GM04503 (cell line): ENCODE data around the gene CREB3L2.
A peak's percentile ranks its signal among the peaks of the same experiment; 100 is the strongest.

Experiments used
- DNase-seq: peaks from one replicate; pipeline ENCODE4 v3.0.0-alpha.2; 2012; ENCODE audit warnings: low read depth

Gene CREB3L2

GRCh38 chr7:137898839-137899721 lies 102.8 kb downstream of the CREB3L2 start:
- DNase-seq = no peak

GRCh38 chr7:137895301-137896221 lies 106.3 kb downstream of the CREB3L2 start:
- no peak for DNase-seq

GRCh38 chr7:137893143-137893742 lies 108.6 kb downstream of the CREB3L2 start:
- DNase-seq = no peak

DNA sequence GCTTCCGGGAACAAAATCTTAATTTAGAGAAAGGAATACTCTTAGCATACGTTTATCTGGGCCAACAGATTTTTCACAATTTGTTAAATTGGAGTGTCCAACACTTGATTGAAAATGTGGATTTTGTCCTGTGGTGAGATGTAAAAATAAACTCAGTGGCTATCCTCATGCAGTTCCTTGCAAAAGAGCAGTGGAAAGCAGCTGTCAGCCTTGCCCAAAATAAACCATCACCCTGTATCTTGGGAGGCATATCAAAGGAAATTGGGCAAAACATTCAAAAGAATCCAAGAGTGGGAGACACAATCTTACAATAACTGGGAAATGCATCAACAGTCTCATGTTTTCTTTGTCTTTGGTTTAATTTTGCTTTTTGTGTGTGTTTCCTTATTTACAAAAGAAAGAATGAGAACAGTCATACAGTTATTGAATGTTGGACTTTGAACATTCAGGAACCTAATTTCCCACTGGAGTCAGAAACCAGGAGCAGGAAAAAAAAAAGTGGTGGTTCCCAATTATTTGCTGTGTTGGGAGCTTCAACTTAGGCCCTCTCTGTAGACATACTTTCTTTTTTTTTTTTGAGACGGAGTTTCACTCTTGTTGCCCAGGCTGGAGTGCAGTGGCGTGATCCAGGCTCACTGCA lies 110.8 kb downstream of the CREB3L2 start:
- no peak for DNase-seq

- DNase-seq = no peak
These were observed 111.4 kb downstream of the CREB3L2 start for GRCh38 chr7:137890449-137890921.

DNA sequence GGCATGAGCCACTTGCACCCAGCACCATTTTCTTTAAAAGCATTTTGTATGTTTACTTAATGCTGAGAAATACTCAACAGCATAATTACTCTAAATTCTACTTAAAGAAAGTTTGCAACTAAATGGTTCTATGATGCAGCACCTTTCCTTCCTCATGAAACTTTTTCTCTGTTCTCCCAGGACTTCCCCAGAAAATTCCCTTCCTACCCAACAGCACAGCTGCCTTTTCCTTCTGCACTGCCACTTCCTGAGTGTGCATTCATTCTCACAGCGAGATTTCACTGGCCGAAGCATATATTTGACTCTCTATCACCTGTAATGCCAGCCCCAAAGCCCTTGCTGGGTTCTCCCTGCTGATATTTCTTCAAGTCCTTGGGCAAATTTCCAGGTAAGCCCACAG lies 113.6 kb downstream of the CREB3L2 start:
- DNase-seq = no peak

GRCh38 chr7:137886746-137887145 lies 115.1 kb downstream of the CREB3L2 start:
- DNase-seq = no peak

- DNase-seq = no peak
These were observed 115.6 kb downstream of the CREB3L2 start for GRCh38 chr7:137886281-137886680.

- no peak for DNase-seq
These were observed 116.2 kb downstream of the CREB3L2 start for GRCh38 chr7:137885678-137886077.

DNA sequence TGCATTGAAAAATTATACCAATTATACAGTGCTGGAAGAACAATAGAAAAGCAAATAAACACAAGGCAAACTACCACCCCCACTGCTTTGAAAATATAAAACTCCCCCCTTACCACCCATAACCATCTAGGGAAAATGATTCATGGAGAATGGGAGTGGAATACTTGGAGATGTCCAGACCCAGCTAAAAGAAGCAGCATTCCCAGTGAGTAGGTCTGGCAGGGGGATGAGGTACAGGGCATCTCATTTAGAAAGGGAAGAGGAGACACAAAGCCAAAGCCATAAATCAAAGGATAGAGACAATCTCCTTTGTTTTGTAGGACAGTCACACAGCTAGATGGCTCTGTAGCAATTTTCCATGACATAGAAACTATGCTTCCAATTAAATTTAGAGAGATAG lies 119.1 kb downstream of the CREB3L2 start:
- DNase-seq = no peak

- peak; percentile 99 for DNase-seq
These were observed 119.6 kb downstream of the CREB3L2 start for GRCh38 chr7:137882261-137882668.

GRCh38 chr7:137881607-137882260 lies 120.2 kb downstream of the CREB3L2 start:
- no peak for DNase-seq

DNA sequence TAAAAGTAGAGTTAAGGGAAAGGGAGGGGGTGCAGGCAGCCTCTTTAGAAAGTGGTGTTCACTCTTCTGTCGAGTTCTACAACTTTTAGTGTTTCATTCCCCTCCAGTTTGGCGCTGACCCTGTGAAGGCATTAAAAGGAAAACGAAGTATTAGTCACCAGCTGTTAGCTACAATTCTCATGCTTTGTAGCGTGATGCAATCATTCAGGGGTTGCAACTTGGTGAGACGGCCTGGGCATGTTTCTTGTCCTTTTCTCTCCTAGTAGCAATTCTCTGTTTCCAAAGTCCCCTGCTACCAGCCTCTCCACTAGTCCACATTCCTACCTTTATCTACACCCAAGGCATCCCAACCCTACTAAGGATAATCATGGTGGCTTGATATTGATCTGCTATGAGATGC lies 121.5 kb downstream of the CREB3L2 start:
- peak; percentile 84 for DNase-seq

DNA sequence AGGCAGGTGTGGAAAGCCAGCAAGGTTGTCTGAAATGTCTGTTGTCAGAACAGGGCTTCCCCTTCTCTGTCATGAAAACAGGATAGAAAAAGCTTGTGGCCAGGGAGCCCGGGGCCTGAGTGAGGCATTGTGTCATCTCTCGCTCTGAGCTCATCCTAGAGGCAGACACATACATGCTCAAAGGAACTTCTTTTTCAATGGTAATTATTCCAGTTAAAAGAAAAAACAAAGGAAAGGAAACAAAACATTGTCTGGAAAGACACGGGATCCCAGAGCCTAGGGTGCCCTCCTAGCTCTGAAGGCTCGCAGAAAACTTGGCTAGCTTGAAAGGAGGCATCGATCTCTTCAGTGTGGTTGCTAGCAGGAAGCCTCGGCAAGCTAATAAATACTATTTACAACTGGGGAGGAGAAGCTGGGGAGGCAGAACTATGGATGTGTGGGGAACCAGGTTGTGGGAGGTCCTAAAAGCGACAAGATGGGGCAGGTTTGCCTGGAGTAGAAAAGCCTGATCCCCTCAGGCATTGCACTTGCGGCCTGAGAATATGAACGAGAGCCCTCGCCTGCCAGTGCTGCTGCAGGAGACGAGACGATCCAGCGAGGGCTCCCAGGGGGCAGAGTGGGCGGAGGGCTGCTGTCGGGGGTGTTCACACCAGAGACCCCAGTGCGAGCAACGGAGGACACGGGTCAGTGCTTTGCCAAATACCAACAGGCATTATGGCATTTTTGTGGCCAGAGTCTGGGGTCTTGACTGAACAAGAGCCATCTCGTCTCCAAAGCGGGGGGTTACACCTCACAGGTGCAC lies 122.3 kb downstream of the CREB3L2 start:
- DNase-seq = no peak

DNA sequence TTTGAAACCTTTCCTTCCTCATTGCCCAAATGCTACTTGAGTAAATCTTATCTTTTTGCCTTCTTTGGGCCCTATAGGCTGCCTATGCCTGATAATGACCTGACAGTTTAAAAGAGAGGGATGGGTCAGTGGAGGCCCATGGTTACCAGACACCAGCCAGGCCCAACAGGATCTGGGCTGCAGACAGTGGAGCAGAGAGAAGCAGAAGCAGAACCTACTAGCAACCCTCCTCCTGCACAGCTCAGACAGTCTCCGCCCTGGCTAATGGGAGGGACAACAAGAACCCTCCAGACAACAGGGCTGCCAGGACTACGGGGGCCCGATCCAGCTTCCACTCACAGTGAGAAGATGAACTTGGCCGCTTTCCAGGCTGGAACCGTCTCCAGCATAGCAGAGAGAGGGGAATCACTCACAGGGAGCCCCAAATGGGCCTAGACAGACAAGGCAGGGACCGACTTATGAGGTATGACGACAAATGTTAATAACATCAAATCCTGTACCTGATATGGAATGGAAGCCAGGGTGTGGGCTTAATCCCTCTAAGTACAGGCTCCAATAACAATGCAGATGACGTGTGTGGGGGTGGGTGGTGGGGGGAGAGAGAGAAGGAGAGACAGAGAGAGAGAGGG lies 123.4 kb downstream of the CREB3L2 start:
- DNase-seq = no peak

GRCh38 chr7:137877027-137877675 lies 124.7 kb downstream of the CREB3L2 start:
- DNase-seq = no peak

GRCh38 chr7:137875746-137876145 lies 126.1 kb downstream of the CREB3L2 start:
- DNase-seq = no peak

DNA sequence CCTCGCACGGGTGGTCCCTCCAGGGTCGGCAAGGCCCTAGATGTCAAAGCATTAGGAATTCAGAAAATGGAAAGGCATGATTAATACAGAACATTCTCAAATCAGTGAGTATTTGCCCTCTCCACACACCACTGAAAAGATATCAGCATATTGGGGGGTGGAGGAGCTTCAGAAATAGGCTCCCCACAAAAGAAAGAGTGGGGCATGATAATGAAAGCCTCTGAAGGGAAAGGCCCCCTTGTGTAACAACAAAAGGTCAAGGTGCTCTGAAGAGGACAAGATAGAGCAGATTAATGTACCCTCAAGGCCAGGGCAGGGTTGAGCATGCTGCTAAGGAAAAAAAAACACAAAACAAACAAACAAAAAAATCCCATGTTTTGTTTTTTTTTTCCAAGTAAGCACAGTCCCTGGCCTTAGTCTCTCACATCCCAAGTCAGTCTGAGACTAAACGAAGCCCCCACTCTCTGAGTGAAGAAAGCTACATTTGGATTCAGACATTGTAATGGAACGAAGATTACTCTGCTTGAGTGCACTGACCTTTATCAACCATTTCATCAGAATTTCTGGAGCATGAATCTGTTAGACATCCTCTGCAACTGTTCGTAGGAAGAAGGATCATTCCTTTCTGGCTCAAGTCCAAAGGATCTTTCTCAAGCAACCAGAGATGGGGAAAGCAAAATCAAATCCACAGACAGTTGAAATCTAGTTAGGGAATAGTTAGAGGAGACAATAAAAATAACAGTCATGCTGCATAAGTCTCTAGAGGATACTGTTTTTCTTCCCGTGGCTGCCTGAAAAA lies 127.7 kb downstream of the CREB3L2 start:
- DNase-seq = peak; percentile 99

DNA sequence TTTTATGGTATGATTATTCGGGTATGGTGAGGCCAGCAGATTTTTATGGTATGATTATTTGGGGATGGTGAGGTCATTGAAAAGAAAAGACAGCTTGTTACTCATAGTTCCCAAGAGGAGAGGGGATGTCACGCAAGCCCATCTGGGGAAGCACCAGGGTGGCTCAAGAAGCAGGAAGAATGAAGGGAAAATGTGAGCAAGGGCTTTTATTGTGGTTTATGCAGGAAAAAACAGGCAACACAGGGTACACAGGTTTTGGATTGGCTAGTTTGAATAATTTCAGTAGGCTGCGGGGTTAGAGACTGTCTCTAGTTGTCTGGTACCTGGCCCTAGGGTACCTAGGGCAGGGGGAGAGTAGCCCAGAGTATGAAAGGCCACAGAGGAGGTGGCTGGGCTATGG lies 128.4 kb downstream of the CREB3L2 start:
- peak; percentile 76 for DNase-seq
